Mucosa of descending colon (tissue), 3 donors: ENCODE measurements around the gene ACTN2. TPM values are rescaled to one million over a fixed set of nuclear protein-coding genes. Genes with fewer than 3 reads are reported as not detected.

ENCODE experiments used
- ATAC-seq: fragments of 200-7000 bp; cut with Tn5 transposase; one replicate; pipeline ENCODE4 v1.9.1; 2020; ENCODE audit warnings: mild to moderate bottlenecking, moderate library complexity
- DNase-seq, 3 donors: peaks; one replicate each; pipeline ENCODE4 v3.0.0-alpha.2; 2020
- H3K36me3 ChIP-seq: fragments of 200-600 bp; one replicate; pipeline ENCODE4 v1.8.0; 2021; ENCODE audit warnings: low read depth, mild to moderate bottlenecking
- H3K4me1 ChIP-seq: fragments of 200-600 bp; one replicate; pipeline ENCODE4 v1.8.0; 2021; ENCODE audit warnings: low read depth, mild to moderate bottlenecking
- H3K4me3 ChIP-seq: fragments of 200-600 bp; one replicate; pipeline ENCODE4 v1.8.0; 2021; ENCODE audit warnings: mild to moderate bottlenecking
- H3K9me3 ChIP-seq: fragments of 200-600 bp; one replicate; pipeline ENCODE4 v1.8.0; 2021; ENCODE audit warnings: mild to moderate bottlenecking
- CTCF ChIP-seq: fragments of 200-600 bp; IDR thresholded peaks from one replicate; pipeline ENCODE4 v1.8.0; 2022; ENCODE audit warnings: antibody characterized with exemption, mild to moderate bottlenecking
- intact Hi-C, 2 donors: fragments of 100-400 bp; cut with DNase I in 1 of 2; cut with micrococcal nuclease in 1 of 2; formaldehyde crosslinking; loops; one replicate each; pipeline versions ENCODE4 v1.11.0 to v1.11.1; 2022; cut with DNase I, micrococcal nuclease
- total RNA-seq, 3 donors: library from RNA; stranded (reverse); fragmentation: NEBNext Ultra II Directional in 2 of 3; extraction: Animal tissue kit (Norgen Biotek cat#: 25700) in 2 of 3; gene quantifications; one replicate each; pipeline versions ENCODE4 v1.2.1 to v1.2.4, GENCODE V29; 2021 to 2023
- donor health status: DM: no; HTN: no; CAD: no; lungs with moderate emphysema.
- donor health status: DM: no; HTN: no; CAD: no.
- donor health status: DM: no; HTN: yes; CAD: no.

The ACTN2 gene
- total RNA-seq, 3 donors from 2014 or later: 0.35 to 1.3 (median 0.60) TPM

GRCh38 chr1:236692128-236692527, 5.8 kb downstream of the ACTN2 start:
- DNase-seq (no peak), ATAC-seq (no peak)
- Histone ChIP-seq H3K9me3 (no peaks in the 10 kb centered on the region), H3K4me1 (peaks cover 1% of the 10 kb centered on the region), H3K4me3 (no peak overlapping the region), H3K36me3 (no peaks in the 10 kb centered on the region)
- intact Hi-C loops: no loop called here
- TF ChIP-seq CTCF: no peak

- intact Hi-C loops: no loop called here
These were observed 6.4 kb downstream of the ACTN2 start for GRCh38 chr1:236692742-236693141.

GRCh38 chr1:236699366-236699765, 13.1 kb downstream of the ACTN2 start:
- no peak for ATAC-seq
- no peaks in the 10 kb centered on the region for H3K36me3 ChIP-seq

More at GRCh38 chr1:236692742-236693141, 6.4 kb downstream of the ACTN2 start:
- Histone ChIP-seq H3K9me3 (no peaks in the 10 kb centered on the region), H3K4me3 (no peak overlapping the region), H3K36me3 (no peaks in the 10 kb centered on the region), H3K4me1 (no peaks in the 10 kb centered on the region)
- DNase-seq: no peak
- TF ChIP-seq CTCF: no peak
- no peak for ATAC-seq

GRCh38 chr1:236700903-236701302, 14.6 kb downstream of the ACTN2 start:
- DNase-seq (no peak), ATAC-seq (no peak)
- no peak for TF ChIP-seq CTCF
- intact Hi-C loops: no loop called here
- H3K36me3 ChIP-seq: no peaks in the 10 kb centered on the region
- H3K4me1 ChIP-seq: no peaks in the 10 kb centered on the region
- H3K9me3 ChIP-seq: no peaks in the 10 kb centered on the region
- H3K4me3 ChIP-seq: no peak overlapping the region

More at GRCh38 chr1:236699366-236699765, 13.1 kb downstream of the ACTN2 start:
- intact Hi-C loops: no loop called here
- H3K4me3 ChIP-seq: no peak overlapping the region
- DNase-seq: no peak
- TF ChIP-seq CTCF: no peak
- no peaks in the 10 kb centered on the region for H3K4me1 ChIP-seq
- H3K9me3 ChIP-seq: no peaks in the 10 kb centered on the region

- intact Hi-C loops: no loop called here
- ATAC-seq: no peak
- TF ChIP-seq CTCF: no peak
- no peak for DNase-seq
- Histone ChIP-seq H3K4me1 (no peaks in the 10 kb centered on the region), H3K9me3 (no peaks in the 10 kb centered on the region), H3K36me3 (no peaks in the 10 kb centered on the region), H3K4me3 (no peak overlapping the region)
These were observed 15.5 kb downstream of the ACTN2 start for GRCh38 chr1:236701782-236702181.

- intact Hi-C loops: no loop called here
- Histone ChIP-seq H3K9me3 (no peaks in the 10 kb centered on the region), H3K4me1 (no peaks in the 10 kb centered on the region), H3K4me3 (no peak overlapping the region), H3K36me3 (no peaks in the 10 kb centered on the region)
- ATAC-seq (no peak), DNase-seq (no peak)
- TF ChIP-seq CTCF: no peak
These were observed 16.6 kb downstream of the ACTN2 start for GRCh38 chr1:236702791-236703394.
